ENCODE data around the gene GBF1. TPM values are rescaled to one million over a fixed set of nuclear protein-coding genes. Genes with fewer than 3 reads are reported as not detected.

The GBF1 gene
- polyA plus RNA-seq, 3 donors from 2014 or later = 3.5 to 23.2 (median 7.3) TPM

Other genes with a start within 250 kb of the GBF1 start
- gene ARMH3, start 189.4 kb upstream of the GBF1 start, polyA plus RNA-seq = 10 to 100 TPM; 14.4 to 19.8 (median 17.5) TPM
- gene HPS6, start 180.2 kb upstream of the GBF1 start, polyA plus RNA-seq = 10 to 100 TPM; 33.3 to 38.4 (median 34.0) TPM
- 10 to 100 TPM in 2 of 3 donors, 1 to 10 TPM in 1; 5.5 to 24.8 (median 24.2) TPM for gene LDB1, start 125.2 kb upstream of the GBF1 start, polyA plus RNA-seq
- gene PPRC1, start 112.5 kb upstream of the GBF1 start, polyA plus RNA-seq = 10 to 100 TPM in 1 of 3 donors, 1 to 10 TPM in 2; 3.8 to 10.9 (median 7.5) TPM
- 10 to 100 TPM; 15.1 to 80.4 (median 29.4) TPM for gene NOLC1, start 93.1 kb upstream of the GBF1 start, polyA plus RNA-seq
- gene ELOVL3, start 19.2 kb upstream of the GBF1 start, polyA plus RNA-seq = not detected
- gene PITX3, start 4.0 kb upstream of the GBF1 start, polyA plus RNA-seq = not detected
- 10 to 100 TPM in 1 of 3 donors, 1 to 10 TPM in 2; 3.6 to 11.4 (median 5.0) TPM for gene NFKB2, start 150.2 kb downstream of the GBF1 start, polyA plus RNA-seq
- 1 to 10 TPM; 1.2 to 2.2 (median 2.0) TPM for gene PSD, start 173.3 kb downstream of the GBF1 start, polyA plus RNA-seq
- 10 to 100 TPM; 39.5 to 43.9 (median 39.7) TPM for gene FBXL15, start 175.3 kb downstream of the GBF1 start, polyA plus RNA-seq
- 10 to 100 TPM; 61.8 to 65.3 (median 63.3) TPM for gene CUEDC2, start 187.0 kb downstream of the GBF1 start, polyA plus RNA-seq
- under 1 TPM; 0.32 to 0.67 (median 0.59) TPM for gene C10orf95, start 206.0 kb downstream of the GBF1 start, polyA plus RNA-seq

Data from immature natural killer cell (primary cell).